Transverse colon (tissue), 4 donors: ENCODE results near the gene THOP1.

ENCODE experiments used
- EP300 ChIP-seq: sonication (generic); formaldehyde crosslinking; IDR thresholded peaks from one replicate; pipeline ENCODE4 v1.6.1; 2017; ENCODE audit warnings: antibody characterized with exemption, low read depth
- POLR2A ChIP-seq: fragments of 450-650 bp; IDR thresholded peaks from one replicate; pipeline ENCODE4 v1.6.1; 2016; ENCODE audit warnings: antibody characterized with exemption, mild to moderate bottlenecking, moderate library complexity
- POLR2AphosphoS5 ChIP-seq, 3 donors: sonication (generic); formaldehyde crosslinking; IDR thresholded peaks; one replicate each; pipeline ENCODE4 v1.6.1; 2016; ENCODE audit warnings: antibody characterized with exemption in 3 of 3
- TF ChIP-seq, protein P1 (sequence below), 5 experiments: fragments of 200-600 bp in 3 of 5; fragments of 450-650 bp in 2 of 5; sonication (generic) in 3 of 5; IDR thresholded peaks; 1 replicate in 2 of 5; 2 replicates in 3 of 5; pipeline ENCODE4 v1.5.1; 2016 to 2017; ENCODE audit warnings: antibody characterized with exemption in 5 of 5, inconsistent platforms in 3 of 5, mild to moderate bottlenecking in 2 of 5, moderate library complexity in 1 of 5

DNA sequence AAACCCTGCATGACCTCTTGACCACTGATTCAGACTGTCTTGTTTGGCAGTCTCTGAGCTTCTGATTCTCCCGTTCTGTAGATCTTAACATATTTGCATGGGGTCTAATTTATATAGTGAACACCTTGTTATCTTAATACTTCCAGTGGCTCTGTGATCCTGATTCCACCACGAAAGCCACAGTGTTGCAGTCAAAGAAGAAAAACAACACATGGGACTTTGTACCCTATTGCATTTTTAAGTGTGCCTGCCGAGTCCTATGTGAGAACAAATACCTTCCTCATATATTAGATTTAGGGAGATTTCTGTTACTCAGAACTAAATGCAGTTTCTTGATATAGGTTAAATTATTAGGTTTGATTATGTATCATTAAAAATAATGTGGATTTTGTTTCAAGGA lies 69.5 kb downstream of the THOP1 start:
- TF ChIP-seq, protein P1, sequence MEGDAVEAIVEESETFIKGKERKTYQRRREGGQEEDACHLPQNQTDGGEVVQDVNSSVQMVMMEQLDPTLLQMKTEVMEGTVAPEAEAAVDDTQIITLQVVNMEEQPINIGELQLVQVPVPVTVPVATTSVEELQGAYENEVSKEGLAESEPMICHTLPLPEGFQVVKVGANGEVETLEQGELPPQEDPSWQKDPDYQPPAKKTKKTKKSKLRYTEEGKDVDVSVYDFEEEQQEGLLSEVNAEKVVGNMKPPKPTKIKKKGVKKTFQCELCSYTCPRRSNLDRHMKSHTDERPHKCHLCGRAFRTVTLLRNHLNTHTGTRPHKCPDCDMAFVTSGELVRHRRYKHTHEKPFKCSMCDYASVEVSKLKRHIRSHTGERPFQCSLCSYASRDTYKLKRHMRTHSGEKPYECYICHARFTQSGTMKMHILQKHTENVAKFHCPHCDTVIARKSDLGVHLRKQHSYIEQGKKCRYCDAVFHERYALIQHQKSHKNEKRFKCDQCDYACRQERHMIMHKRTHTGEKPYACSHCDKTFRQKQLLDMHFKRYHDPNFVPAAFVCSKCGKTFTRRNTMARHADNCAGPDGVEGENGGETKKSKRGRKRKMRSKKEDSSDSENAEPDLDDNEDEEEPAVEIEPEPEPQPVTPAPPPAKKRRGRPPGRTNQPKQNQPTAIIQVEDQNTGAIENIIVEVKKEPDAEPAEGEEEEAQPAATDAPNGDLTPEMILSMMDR (IDR thresholded peaks at IDR 0.05), result no peak
- TF ChIP-seq EP300, result no peak
- no peak for TF ChIP-seq POLR2AphosphoS5 (IDR thresholded peaks at IDR 0.05)
- TF ChIP-seq POLR2A, result no peak
